IMR-90 (cell line): ENCODE results near the gene XAB2.

ENCODE experiments used
- BHLHE40 ChIP-seq: fragments of 150-350 bp; IDR thresholded peaks from 2 replicates; pipeline ENCODE4 v1.6.1; 2016; ENCODE audit warnings: mild to moderate bottlenecking, low read depth, low read length
- CEBPB ChIP-seq: IDR thresholded peaks from 2 replicates; pipeline ENCODE4 v1.6.1; 2012; ENCODE audit warnings: low read depth, low read length, improper control_type of control experiment
- CHD1 ChIP-seq: IDR thresholded peaks from 2 replicates; pipeline ENCODE4 v1.6.1; 2012; ENCODE audit warnings: low read depth, low read length, improper control_type of control experiment
- CTCF ChIP-seq: conservative IDR thresholded peaks from 2 replicates; pipeline ENCODE4 v1.5.1; 2012; ENCODE audit warnings: mild to moderate bottlenecking, low read depth, low read length, improper control_type of control experiment
- FOS ChIP-seq: fragments of 150-350 bp; IDR thresholded peaks from 2 replicates; pipeline ENCODE4 v1.6.1; 2016; ENCODE audit warnings: low read depth, low read length
- MAFK ChIP-seq: IDR thresholded peaks from 2 replicates; pipeline ENCODE4 v1.6.1; 2012; ENCODE audit warnings: low read depth, low read length, improper control_type of control experiment
- MXI1 ChIP-seq: IDR thresholded peaks from 2 replicates; pipeline ENCODE4 v1.6.1; 2012; ENCODE audit warnings: low read depth, mild to moderate bottlenecking, low read length, moderate library complexity, borderline replicate concordance
- POLR2A ChIP-seq: IDR thresholded peaks from 2 replicates; pipeline ENCODE4 v1.6.1; 2012; ENCODE audit warnings: mild to moderate bottlenecking, low read depth, low read length
- RAD21 ChIP-seq: IDR thresholded peaks from 2 replicates; pipeline ENCODE4 v1.6.1; 2012; ENCODE audit warnings: low read length, improper control_type of control experiment
- RCOR1 ChIP-seq: IDR thresholded peaks from 2 replicates; pipeline ENCODE4 v1.6.1; 2012; ENCODE audit warnings: mild to moderate bottlenecking, low read length, improper control_type of control experiment; ENCODE audit not compliant: insufficient replicate concordance
- SMC3 ChIP-seq: fragments of 150-350 bp; IDR thresholded peaks from 2 replicates; pipeline ENCODE4 v1.6.1; 2016; ENCODE audit warnings: low read depth, mild to moderate bottlenecking, antibody characterized with exemption, low read length, moderate library complexity
- TF ChIP-seq, protein P1 (sequence below): fragments of 150-350 bp; IDR thresholded peaks from 2 replicates; pipeline ENCODE4 v1.6.1; 2017; ENCODE audit warnings: mild to moderate bottlenecking, antibody characterized with exemption, low read length, low read depth

- TF ChIP-seq SMC3 (no peak), CTCF (no peak), POLR2A (no peak), MXI1 (no peak), BHLHE40 (no peak), RAD21 (no peak), MAFK (no peak), RCOR1 (no peak), FOS (no peak), CHD1 (no peak), CEBPB (no peak)
- TF ChIP-seq, protein P1, sequence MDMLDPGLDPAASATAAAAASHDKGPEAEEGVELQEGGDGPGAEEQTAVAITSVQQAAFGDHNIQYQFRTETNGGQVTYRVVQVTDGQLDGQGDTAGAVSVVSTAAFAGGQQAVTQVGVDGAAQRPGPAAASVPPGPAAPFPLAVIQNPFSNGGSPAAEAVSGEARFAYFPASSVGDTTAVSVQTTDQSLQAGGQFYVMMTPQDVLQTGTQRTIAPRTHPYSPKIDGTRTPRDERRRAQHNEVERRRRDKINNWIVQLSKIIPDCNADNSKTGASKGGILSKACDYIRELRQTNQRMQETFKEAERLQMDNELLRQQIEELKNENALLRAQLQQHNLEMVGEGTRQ = no peak
These were observed 23.7 kb downstream of the XAB2 start for GRCh38 chr19:7605490-7606222.
